Gastrocnemius medialis (tissue), 4 donors: ENCODE results near the gene RNASEH2B.

Experiments used
- POLR2A ChIP-seq, 2 donors: fragments of 450-650 bp; IDR thresholded peaks; one replicate each; pipeline ENCODE4 v1.6.1; 2017; ENCODE audit warnings: antibody characterized with exemption in 2 of 2, mild to moderate bottlenecking in 2 of 2, moderate library complexity in 2 of 2
- TF ChIP-seq, protein P1 (sequence below), 5 experiments: fragments of 450-650 bp in 3 of 5; fragments of 200-600 bp in 2 of 5; sonication (generic) in 2 of 5; IDR thresholded peaks in 4 of 5; conservative IDR thresholded peaks in 1 of 5; 1 replicate in 4 of 5; 2 replicates in 1 of 5; pipeline ENCODE4 v1.5.1; 2016 to 2019; ENCODE audit warnings: antibody characterized with exemption in 5 of 5, mild to moderate bottlenecking in 3 of 5, moderate library complexity in 3 of 5

DNA sequence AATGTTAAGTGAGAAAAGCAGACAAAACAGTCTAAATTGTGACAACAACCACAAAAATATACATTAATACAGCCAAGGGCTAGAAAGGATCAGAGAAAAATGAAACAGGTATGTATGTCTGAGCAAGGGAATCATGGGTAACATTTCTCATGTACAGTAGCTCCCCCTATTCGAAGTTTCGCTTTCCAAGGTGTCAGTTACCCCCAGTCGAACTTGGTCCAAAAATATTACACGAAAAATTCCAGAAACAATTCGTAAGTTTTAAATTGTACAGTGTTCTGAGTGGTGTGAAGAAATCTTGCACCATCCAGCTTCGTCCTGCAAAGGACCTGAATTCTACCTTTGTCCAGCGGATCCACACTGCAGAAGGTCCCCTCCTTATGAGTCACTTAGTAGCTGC lies 1.8 kb upstream of the RNASEH2B start:
- no peak for TF ChIP-seq POLR2A (IDR thresholded peaks at IDR 0.05)
- TF ChIP-seq, protein P1, sequence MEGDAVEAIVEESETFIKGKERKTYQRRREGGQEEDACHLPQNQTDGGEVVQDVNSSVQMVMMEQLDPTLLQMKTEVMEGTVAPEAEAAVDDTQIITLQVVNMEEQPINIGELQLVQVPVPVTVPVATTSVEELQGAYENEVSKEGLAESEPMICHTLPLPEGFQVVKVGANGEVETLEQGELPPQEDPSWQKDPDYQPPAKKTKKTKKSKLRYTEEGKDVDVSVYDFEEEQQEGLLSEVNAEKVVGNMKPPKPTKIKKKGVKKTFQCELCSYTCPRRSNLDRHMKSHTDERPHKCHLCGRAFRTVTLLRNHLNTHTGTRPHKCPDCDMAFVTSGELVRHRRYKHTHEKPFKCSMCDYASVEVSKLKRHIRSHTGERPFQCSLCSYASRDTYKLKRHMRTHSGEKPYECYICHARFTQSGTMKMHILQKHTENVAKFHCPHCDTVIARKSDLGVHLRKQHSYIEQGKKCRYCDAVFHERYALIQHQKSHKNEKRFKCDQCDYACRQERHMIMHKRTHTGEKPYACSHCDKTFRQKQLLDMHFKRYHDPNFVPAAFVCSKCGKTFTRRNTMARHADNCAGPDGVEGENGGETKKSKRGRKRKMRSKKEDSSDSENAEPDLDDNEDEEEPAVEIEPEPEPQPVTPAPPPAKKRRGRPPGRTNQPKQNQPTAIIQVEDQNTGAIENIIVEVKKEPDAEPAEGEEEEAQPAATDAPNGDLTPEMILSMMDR (IDR thresholded peaks at IDR 0.05 in 4 of 5, conservative IDR thresholded peaks at IDR 0.05 in 1 of 5): no peak
